DOHH2 (cell line): Measurements from ENCODE around the gene TRPM3.

ENCODE experiments used
- H3F3A ChIP-seq: fragments of 200-600 bp; sonication (generic), shearing (Covaris generic); 2 replicates; pipeline ENCODE4 v1.6.0; 2016; ENCODE audit warnings: antibody characterized with exemption, mild to moderate bottlenecking; ENCODE audit not compliant: control insufficient read depth, insufficient read depth
- H3K27ac ChIP-seq: fragments of 200-600 bp; sonication (generic); 2 replicates; pipeline ENCODE4 v1.5.1; 2014; ENCODE audit warnings: low read depth, mild to moderate bottlenecking, low read length, moderate library complexity
- H3K27me3 ChIP-seq: fragments of 200-600 bp; sonication (generic); 2 replicates; pipeline ENCODE4 v1.6.1; 2014; ENCODE audit warnings: mild to moderate bottlenecking, low read length, mixed read lengths; ENCODE audit not compliant: control insufficient read depth
- H3K36me3 ChIP-seq: fragments of 200-600 bp; sonication (generic); 2 replicates; pipeline ENCODE4 v1.6.1; 2014; ENCODE audit warnings: mild to moderate bottlenecking, low read length, moderate library complexity, mixed read lengths; ENCODE audit not compliant: control insufficient read depth
- H3K4me1 ChIP-seq: fragments of 200-600 bp; sonication (generic); 2 replicates; pipeline ENCODE4 v1.6.1; 2014; ENCODE audit warnings: mild to moderate bottlenecking, low read length, mixed read lengths; ENCODE audit not compliant: control insufficient read depth
- H3K4me2 ChIP-seq: fragments of 200-600 bp; sonication (generic); 2 replicates; pipeline ENCODE4 v1.6.0; 2014; ENCODE audit warnings: mild to moderate bottlenecking, low read length, moderate library complexity
- H3K4me3 ChIP-seq: fragments of 200-600 bp; sonication (generic); 2 replicates; pipeline ENCODE4 v1.5.1; 2014; ENCODE audit warnings: mild to moderate bottlenecking, low read length, mixed read lengths
- H3K79me2 ChIP-seq: fragments of 200-600 bp; sonication (generic); 2 replicates; pipeline ENCODE4 v1.6.1; 2014; ENCODE audit warnings: mild to moderate bottlenecking, low read length, mixed read lengths; ENCODE audit not compliant: control insufficient read depth
- H3K9me2 ChIP-seq: fragments of 200-600 bp; sonication (generic); replicated peaks from 2 replicates; pipeline ENCODE4 v1.6.1; 2014; ENCODE audit warnings: mild to moderate bottlenecking, low read length, mixed read lengths; ENCODE audit not compliant: control insufficient read depth
- H3K9me3 ChIP-seq: fragments of 200-600 bp; sonication (generic); 2 replicates; pipeline ENCODE4 v1.6.1; 2014; ENCODE audit warnings: antibody characterized with exemption, low read length, mixed read lengths; ENCODE audit not compliant: control insufficient read depth, insufficient read depth
- H4K20me1 ChIP-seq: fragments of 200-600 bp; sonication (generic); 2 replicates; pipeline ENCODE4 v1.6.0; 2014; ENCODE audit warnings: low read depth, mild to moderate bottlenecking, antibody characterized with exemption, low read length, moderate library complexity; ENCODE audit not compliant: control insufficient read depth, insufficient read depth
- EZH2phosphoT487 ChIP-seq: fragments of 200-600 bp; sonication (generic); IDR thresholded peaks from 2 replicates; pipeline ENCODE4 v1.6.1; 2017; ENCODE audit warnings: borderline replicate concordance, mild to moderate bottlenecking, antibody characterized with exemption, low read length, moderate library complexity, mixed read lengths
- TF ChIP-seq, protein P1 (sequence below): fragments of 200-600 bp; sonication (generic); IDR thresholded peaks from one replicate; pipeline ENCODE4 v1.5.1; 2014; ENCODE audit warnings: antibody characterized with exemption, mild to moderate bottlenecking, low read depth, low read length; ENCODE audit not compliant: poor library complexity, severe bottlenecking

TRPM3 gene

DNA sequence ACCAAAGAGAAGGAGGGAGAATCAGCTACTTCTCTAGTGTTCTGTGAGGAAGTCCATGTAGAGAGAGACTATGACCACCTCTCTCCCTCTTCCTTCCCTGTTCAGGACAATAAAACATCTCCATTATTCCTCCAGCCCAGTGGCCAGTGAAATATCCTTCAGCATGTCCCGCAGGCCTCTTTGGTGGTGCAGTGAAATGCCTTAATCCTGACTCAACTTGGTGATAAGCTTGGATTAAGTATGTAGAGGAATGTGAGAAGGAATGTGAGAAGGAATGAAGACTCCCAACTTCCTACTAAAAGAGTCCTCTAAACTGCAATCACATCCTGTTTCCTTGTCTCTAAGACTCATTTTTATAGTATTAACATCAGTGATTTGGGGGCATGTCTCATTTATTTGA lies 167.3 kb downstream of the TRPM3 start:
- no peaks in the 10 kb centered on the region for H3K27me3 ChIP-seq
- H3K4me3 ChIP-seq: no peak overlapping the region
- no peaks in the 10 kb centered on the region for H3K36me3 ChIP-seq
- TF ChIP-seq, protein P1, sequence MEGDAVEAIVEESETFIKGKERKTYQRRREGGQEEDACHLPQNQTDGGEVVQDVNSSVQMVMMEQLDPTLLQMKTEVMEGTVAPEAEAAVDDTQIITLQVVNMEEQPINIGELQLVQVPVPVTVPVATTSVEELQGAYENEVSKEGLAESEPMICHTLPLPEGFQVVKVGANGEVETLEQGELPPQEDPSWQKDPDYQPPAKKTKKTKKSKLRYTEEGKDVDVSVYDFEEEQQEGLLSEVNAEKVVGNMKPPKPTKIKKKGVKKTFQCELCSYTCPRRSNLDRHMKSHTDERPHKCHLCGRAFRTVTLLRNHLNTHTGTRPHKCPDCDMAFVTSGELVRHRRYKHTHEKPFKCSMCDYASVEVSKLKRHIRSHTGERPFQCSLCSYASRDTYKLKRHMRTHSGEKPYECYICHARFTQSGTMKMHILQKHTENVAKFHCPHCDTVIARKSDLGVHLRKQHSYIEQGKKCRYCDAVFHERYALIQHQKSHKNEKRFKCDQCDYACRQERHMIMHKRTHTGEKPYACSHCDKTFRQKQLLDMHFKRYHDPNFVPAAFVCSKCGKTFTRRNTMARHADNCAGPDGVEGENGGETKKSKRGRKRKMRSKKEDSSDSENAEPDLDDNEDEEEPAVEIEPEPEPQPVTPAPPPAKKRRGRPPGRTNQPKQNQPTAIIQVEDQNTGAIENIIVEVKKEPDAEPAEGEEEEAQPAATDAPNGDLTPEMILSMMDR: no peak
- no peak for TF ChIP-seq EZH2phosphoT487
- no peaks in the 10 kb centered on the region for H3F3A ChIP-seq
- no peaks in the 10 kb centered on the region for H3K9me2 ChIP-seq
- no peaks in the 10 kb centered on the region for H3K9me3 ChIP-seq
- H3K4me1 ChIP-seq: no peaks in the 10 kb centered on the region
- no peaks in the 10 kb centered on the region for H3K79me2 ChIP-seq
- H3K4me2 ChIP-seq: no peak overlapping the region
- H4K20me1 ChIP-seq: no peaks in the 10 kb centered on the region
- H3K27ac ChIP-seq: no peak overlapping the region

DNA sequence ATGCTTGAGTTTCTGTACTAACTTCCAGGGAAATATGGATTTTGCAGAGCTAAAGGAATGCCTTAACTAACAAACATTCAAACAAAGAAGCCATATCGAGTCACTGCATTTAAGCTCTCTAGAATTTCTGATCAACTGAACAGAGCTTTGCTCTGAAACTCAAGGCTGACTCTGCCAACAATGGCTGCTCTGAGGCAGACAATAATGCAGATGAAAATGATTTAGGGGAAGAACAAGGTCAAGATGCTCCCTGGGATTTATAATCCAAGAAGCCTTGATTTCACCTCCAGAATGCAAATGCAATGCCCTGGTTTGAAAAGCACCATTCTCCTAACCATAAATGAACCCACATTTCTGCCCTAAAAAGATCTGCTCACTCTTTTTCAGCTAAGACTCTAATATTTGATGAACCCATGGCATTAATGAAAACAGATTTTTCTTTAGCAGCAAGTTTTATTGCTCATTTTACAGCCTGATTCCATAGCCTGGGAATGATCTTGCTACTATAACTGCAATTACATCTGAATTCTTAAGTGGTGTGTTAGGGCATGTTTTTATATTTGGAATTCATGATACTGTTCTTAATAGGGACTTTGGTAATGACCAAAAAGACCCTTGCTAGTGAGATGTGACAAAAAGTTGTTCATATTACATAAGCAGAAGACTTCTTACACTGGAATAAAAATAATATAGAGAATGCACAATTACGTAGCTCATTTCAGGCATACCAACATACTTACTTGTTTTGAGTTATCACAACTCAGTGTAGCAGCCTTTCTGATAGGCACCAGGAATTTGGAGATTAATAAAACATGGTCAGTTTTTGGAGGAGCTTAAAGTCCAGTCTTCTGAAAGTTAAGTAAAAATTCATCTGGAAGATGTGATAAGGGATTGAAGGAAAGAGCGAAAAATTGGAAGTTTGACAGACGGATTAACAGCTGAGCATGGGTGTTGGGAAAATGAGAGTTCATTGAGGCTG lies 169.4 kb downstream of the TRPM3 start:
- TF ChIP-seq, protein P1: no peak
- TF ChIP-seq EZH2phosphoT487: no peak
- Histone ChIP-seq H3K4me1 (no peaks in the 10 kb centered on the region), H3K4me3 (no peak overlapping the region), H4K20me1 (no peaks in the 10 kb centered on the region), H3K9me3 (no peaks in the 10 kb centered on the region), H3K79me2 (no peaks in the 10 kb centered on the region), H3K27ac (no peak overlapping the region), H3K36me3 (no peaks in the 10 kb centered on the region), H3F3A (no peaks in the 10 kb centered on the region), H3K9me2 (no peaks in the 10 kb centered on the region), H3K4me2 (no peak overlapping the region), H3K27me3 (no peaks in the 10 kb centered on the region)

DNA sequence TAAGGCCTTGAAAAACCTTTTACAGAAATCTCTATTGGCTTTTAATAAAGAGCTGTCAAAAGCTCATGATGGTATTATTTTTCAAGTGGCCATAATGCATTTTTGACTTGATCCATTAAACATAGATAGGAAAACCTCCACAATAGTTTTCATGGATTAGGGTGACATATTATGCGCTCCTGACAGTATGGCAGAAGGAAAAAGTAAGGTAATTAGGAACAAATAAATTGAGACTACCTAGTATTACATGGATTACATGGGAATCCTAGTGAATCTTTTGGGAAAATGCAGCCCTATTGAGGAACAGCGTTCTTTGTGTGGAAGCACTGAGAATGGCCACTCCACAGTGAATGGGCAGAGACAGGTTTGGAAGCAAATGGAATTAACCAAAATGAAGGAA lies 171.2 kb downstream of the TRPM3 start:
- Histone ChIP-seq H3K27ac (no peak overlapping the region), H3K4me2 (no peak overlapping the region), H3K36me3 (no peaks in the 10 kb centered on the region), H3K9me2 (no peaks in the 10 kb centered on the region), H3K27me3 (no peaks in the 10 kb centered on the region), H3K4me1 (no peaks in the 10 kb centered on the region), H4K20me1 (no peaks in the 10 kb centered on the region), H3K4me3 (no peak overlapping the region), H3K9me3 (no peaks in the 10 kb centered on the region), H3K79me2 (no peaks in the 10 kb centered on the region), H3F3A (no peaks in the 10 kb centered on the region)
- TF ChIP-seq EZH2phosphoT487: no peak

DNA sequence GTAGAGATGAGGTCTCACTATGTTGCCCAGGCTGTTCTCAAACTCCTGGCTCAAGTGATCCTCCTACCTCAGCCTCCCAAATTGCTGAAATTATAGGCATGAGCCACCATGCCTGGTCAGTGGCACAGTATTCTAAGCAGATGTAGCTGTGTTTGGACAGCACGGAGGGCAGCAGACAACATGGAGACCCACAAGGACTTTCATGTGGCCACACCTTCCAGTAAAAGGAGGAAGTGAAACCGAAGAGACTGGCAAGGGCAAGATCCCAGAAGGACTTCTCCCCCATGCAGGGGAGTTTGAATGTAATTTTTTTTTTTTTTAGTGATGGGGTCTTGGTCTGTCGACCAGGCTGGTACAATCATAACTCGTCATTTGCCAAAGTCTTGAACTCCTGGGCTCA lies 172.2 kb downstream of the TRPM3 start:
- Histone ChIP-seq H3K36me3 (no peaks in the 10 kb centered on the region), H3K9me3 (no peaks in the 10 kb centered on the region), H3K4me2 (no peak overlapping the region)

More for the DNA sequence above, 172.2 kb downstream of the TRPM3 start:
- H3K27me3 ChIP-seq: no peaks in the 10 kb centered on the region
- no peaks in the 10 kb centered on the region for H3K79me2 ChIP-seq
- no peaks in the 10 kb centered on the region for H4K20me1 ChIP-seq
- H3F3A ChIP-seq: no peaks in the 10 kb centered on the region
- H3K4me1 ChIP-seq: no peaks in the 10 kb centered on the region
- no peak for TF ChIP-seq EZH2phosphoT487
- TF ChIP-seq, protein P1: no peak
- no peak overlapping the region for H3K27ac ChIP-seq
- H3K9me2 ChIP-seq: no peaks in the 10 kb centered on the region
- H3K4me3 ChIP-seq: no peak overlapping the region
